RWPE1 (cell line): ENCODE measurements around the gene KCND2.

Source experiments
- CTCF ChIA-PET: fragments of 350-600 bp; sonication (Branson Sonifier 250); formaldehyde crosslinking; extraction: SDS; loops from one replicate; lab custom pipeline; 2021; lab: Yijun Ruan, JAX
- POLR2A ChIA-PET: fragments of 400-600 bp; formaldehyde crosslinking; extraction: SDS; loops from one replicate; lab custom pipeline; 2020; ENCODE audit warnings: antibody characterized with exemption; ENCODE audit not compliant: low non-redundant PET; lab: Yijun Ruan, JAX
- DNase-seq: peaks from one replicate; pipeline ENCODE4 v3.0.0; 2012; ENCODE audit warnings: low spot score
- H3K27ac ChIP-seq: fragments of 450-650 bp; 2 replicates; pipeline ENCODE4 v1.5.1; 2017
- CTCF ChIP-seq: fragments of 450-650 bp; conservative IDR thresholded peaks from 2 replicates; pipeline ENCODE4 v1.5.1; 2017; ENCODE audit warnings: low read depth, mild to moderate bottlenecking

The KCND2 gene

GRCh38 chr7:120402079-120402767 is 129.2 kb downstream of the KCND2 start:
- DNase-seq, result peak; percentile 18
- CTCF ChIA-PET, result interaction anchor here (0.5 to 0.7 kb wide), 3 partner anchors 185 to 785 kb away, joined by 3 to 5 read pairs (median 3); no protein-coding TSS in a partner anchor
- POLR2A ChIA-PET, result no interaction called here
- H3K27ac ChIP-seq, result no peak overlapping the region
- no peak for TF ChIP-seq CTCF

- peak; percentile 1 for DNase-seq
- no peak overlapping the region for H3K27ac ChIP-seq
- CTCF ChIA-PET, result no interaction called here
- no peak for TF ChIP-seq CTCF
- POLR2A ChIA-PET, result no interaction called here
Measured at GRCh38 chr7:120402801-120403200, 129.8 kb downstream of the KCND2 start.

- TF ChIP-seq CTCF, result no peak
- peak; percentile 23 for DNase-seq
- ChIA-PET CTCF (no interaction called here), POLR2A (no interaction called here)
- H3K27ac ChIP-seq, result no peak overlapping the region
Measured at GRCh38 chr7:120404042-120404441, 131.1 kb downstream of the KCND2 start.

- H3K27ac ChIP-seq, result no peak overlapping the region
- DNase-seq, result no peak
- ChIA-PET POLR2A (no interaction called here), CTCF (interaction anchor here (0.6 kb wide), 1 partner anchor 19 kb away, joined by 3 read pairs; no protein-coding TSS in a partner anchor)
- TF ChIP-seq CTCF, result no peak
Measured at GRCh38 chr7:120405652-120406051, 132.7 kb downstream of the KCND2 start.

GRCh38 chr7:120407010-120407409 is 134.0 kb downstream of the KCND2 start:
- ChIA-PET POLR2A (no interaction called here), CTCF (no interaction called here)
- H3K27ac ChIP-seq, result no peak overlapping the region
- DNase-seq, result peak; percentile 6
- TF ChIP-seq CTCF, result no peak

- POLR2A ChIA-PET, result no interaction called here
- TF ChIP-seq CTCF, result no peak
- CTCF ChIA-PET, result interaction anchor here (0.5 kb wide), 1 partner anchor 49 kb away, joined by 10 read pairs; no protein-coding TSS in a partner anchor
- no peak for DNase-seq
- H3K27ac ChIP-seq, result no peak overlapping the region
Measured at GRCh38 chr7:120412139-120413050, 139.4 kb downstream of the KCND2 start.
